Activated T-cell treated with anti-CD3 and anti-CD28 coated beads, Interleukin-2, amount 50 U/mL, for 24 hours (primary cell): ENCODE results near the gene TLL1.

ENCODE experiments used
- DNase-seq: peaks from one replicate; pipeline ENCODE4 v3.0.0-alpha.2; 2020
- H3K27ac Mint-ChIP-seq: 2 replicates; pipeline ENCODE4 v1.8.0; 2020; ENCODE audit warnings: mild to moderate bottlenecking, mixed read lengths
- H3K27me3 Mint-ChIP-seq: 2 replicates; pipeline ENCODE4 v1.8.0; 2020; ENCODE audit warnings: mixed read lengths
- H3K36me3 Mint-ChIP-seq: 2 replicates; pipeline ENCODE4 v1.8.0; 2020; ENCODE audit warnings: low read depth, mixed read lengths
- H3K4me1 Mint-ChIP-seq: 2 replicates; pipeline ENCODE4 v1.8.0; 2020; ENCODE audit warnings: low read depth, mixed read lengths
- H3K4me3 Mint-ChIP-seq: 2 replicates; pipeline ENCODE4 v1.8.0; 2020; ENCODE audit warnings: mild to moderate bottlenecking, moderate library complexity, mixed read lengths
- H3K9me3 Mint-ChIP-seq: 2 replicates; pipeline ENCODE4 v1.8.0; 2020; ENCODE audit warnings: mixed read lengths

Gene TLL1

DNA sequence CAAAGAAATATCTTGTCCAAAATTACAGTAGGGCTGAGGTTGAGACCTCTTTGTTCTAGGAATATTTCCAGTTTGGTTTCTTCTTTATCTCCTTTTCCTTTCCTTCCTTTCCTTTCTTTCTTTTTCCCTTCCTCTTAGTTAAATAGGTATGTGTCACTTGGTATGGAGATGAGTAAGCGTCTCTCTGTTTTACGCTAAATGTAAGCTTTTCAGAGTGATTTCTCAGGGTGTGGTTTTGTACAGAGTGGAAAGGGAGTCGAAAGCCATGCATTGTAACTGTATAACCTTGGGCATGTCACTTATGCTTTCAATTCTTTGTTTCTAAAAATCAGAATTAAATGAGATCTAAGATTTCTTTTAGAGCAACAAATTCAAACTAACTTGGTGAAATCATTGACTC is 54.8 kb downstream of the TLL1 start:
- H3K4me3 Mint-ChIP-seq: no peak overlapping the region
- no peaks in the 10 kb centered on the region for H3K4me1 Mint-ChIP-seq

GRCh38 chr4:165928601-165929000 is 55.6 kb downstream of the TLL1 start:
- no peak overlapping the region for H3K4me3 Mint-ChIP-seq

More for the DNA sequence above, 54.8 kb downstream of the TLL1 start:
- Mint-ChIP-seq H3K36me3 (no peaks in the 10 kb centered on the region), H3K27ac (no peak overlapping the region), H3K27me3 (no peaks in the 10 kb centered on the region), H3K9me3 (peaks cover 2% of the 10 kb centered on the region)
- no peak for DNase-seq

GRCh38 chr4:165929662-165930061 is 56.6 kb downstream of the TLL1 start:
- Mint-ChIP-seq H3K4me3 (no peak overlapping the region), H3K9me3 (peaks cover 3% of the 10 kb centered on the region), H3K27me3 (no peaks in the 10 kb centered on the region), H3K4me1 (no peaks in the 10 kb centered on the region), H3K27ac (no peak overlapping the region), H3K36me3 (no peaks in the 10 kb centered on the region)
- no peak for DNase-seq

More at GRCh38 chr4:165928601-165929000, 55.6 kb downstream of the TLL1 start:
- Mint-ChIP-seq H3K4me1 (no peaks in the 10 kb centered on the region), H3K36me3 (no peaks in the 10 kb centered on the region), H3K9me3 (peaks cover 2% of the 10 kb centered on the region), H3K27me3 (no peaks in the 10 kb centered on the region), H3K27ac (no peak overlapping the region)
- DNase-seq: no peak

- no peak for DNase-seq
- Mint-ChIP-seq H3K9me3 (peaks cover 3% of the 10 kb centered on the region), H3K36me3 (no peaks in the 10 kb centered on the region), H3K4me1 (no peaks in the 10 kb centered on the region), H3K27ac (no peak overlapping the region), H3K4me3 (no peak overlapping the region), H3K27me3 (no peaks in the 10 kb centered on the region)
Observed at GRCh38 chr4:165931741-165932140, 58.7 kb downstream of the TLL1 start.

GRCh38 chr4:165944900-165945299 is 71.9 kb downstream of the TLL1 start:
- Mint-ChIP-seq H3K9me3 (peaks cover 9% of the 10 kb centered on the region), H3K27me3 (no peaks in the 10 kb centered on the region), H3K4me1 (no peaks in the 10 kb centered on the region), H3K27ac (no peak overlapping the region), H3K36me3 (no peaks in the 10 kb centered on the region), H3K4me3 (no peak overlapping the region)
- no peak for DNase-seq

GRCh38 chr4:165945991-165946390 is 73.0 kb downstream of the TLL1 start:
- Mint-ChIP-seq H3K4me1 (no peaks in the 10 kb centered on the region), H3K27me3 (no peaks in the 10 kb centered on the region), H3K4me3 (no peak overlapping the region), H3K27ac (no peak overlapping the region), H3K36me3 (no peaks in the 10 kb centered on the region), H3K9me3 (peaks cover 9% of the 10 kb centered on the region)
- DNase-seq: no peak

GRCh38 chr4:165947019-165947418 is 74.0 kb downstream of the TLL1 start:
- Mint-ChIP-seq H3K27ac (no peak overlapping the region), H3K4me3 (no peak overlapping the region), H3K4me1 (no peaks in the 10 kb centered on the region), H3K27me3 (no peaks in the 10 kb centered on the region), H3K36me3 (no peaks in the 10 kb centered on the region), H3K9me3 (peaks cover 9% of the 10 kb centered on the region)
- DNase-seq: no peak

- Mint-ChIP-seq H3K27me3 (no peaks in the 10 kb centered on the region), H3K27ac (no peak overlapping the region), H3K9me3 (peaks cover 8% of the 10 kb centered on the region), H3K4me3 (no peak overlapping the region), H3K4me1 (no peaks in the 10 kb centered on the region), H3K36me3 (no peaks in the 10 kb centered on the region)
- DNase-seq: no peak
Observed at GRCh38 chr4:165953181-165953580, 80.1 kb downstream of the TLL1 start.

DNA sequence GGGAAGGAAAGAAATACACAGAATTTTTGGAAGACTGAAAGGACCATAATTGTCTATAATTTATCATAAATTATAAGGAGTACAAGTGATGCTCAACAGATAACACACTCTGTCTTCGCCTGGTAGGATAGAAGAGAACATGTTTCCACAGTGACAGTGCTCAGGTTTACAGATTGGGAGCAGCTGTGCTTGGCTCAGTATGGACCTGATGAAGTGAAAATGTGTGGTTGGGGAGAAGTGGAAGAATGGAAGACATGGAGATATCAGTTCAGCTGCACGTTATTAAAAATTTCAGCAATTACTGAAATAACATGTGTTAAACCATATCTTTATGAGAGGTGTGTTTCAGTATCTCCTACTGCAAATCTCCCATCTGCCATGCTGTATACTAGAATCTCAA is 90.6 kb downstream of the TLL1 start:
- no peaks in the 10 kb centered on the region for H3K27me3 Mint-ChIP-seq

GRCh38 chr4:165964591-165964990 is 91.6 kb downstream of the TLL1 start:
- Mint-ChIP-seq H3K4me3 (no peak overlapping the region), H3K36me3 (no peaks in the 10 kb centered on the region), H3K4me1 (no peaks in the 10 kb centered on the region), H3K9me3 (peaks cover 24% of the 10 kb centered on the region), H3K27ac (no peak overlapping the region), H3K27me3 (no peaks in the 10 kb centered on the region)
- DNase-seq: no peak

More for the DNA sequence above, 90.6 kb downstream of the TLL1 start:
- no peak for DNase-seq
- H3K36me3 Mint-ChIP-seq: no peaks in the 10 kb centered on the region
- peaks cover 27% of the 10 kb centered on the region for H3K9me3 Mint-ChIP-seq
- H3K27ac Mint-ChIP-seq: no peak overlapping the region
- no peaks in the 10 kb centered on the region for H3K4me1 Mint-ChIP-seq
- no peak overlapping the region for H3K4me3 Mint-ChIP-seq

DNA sequence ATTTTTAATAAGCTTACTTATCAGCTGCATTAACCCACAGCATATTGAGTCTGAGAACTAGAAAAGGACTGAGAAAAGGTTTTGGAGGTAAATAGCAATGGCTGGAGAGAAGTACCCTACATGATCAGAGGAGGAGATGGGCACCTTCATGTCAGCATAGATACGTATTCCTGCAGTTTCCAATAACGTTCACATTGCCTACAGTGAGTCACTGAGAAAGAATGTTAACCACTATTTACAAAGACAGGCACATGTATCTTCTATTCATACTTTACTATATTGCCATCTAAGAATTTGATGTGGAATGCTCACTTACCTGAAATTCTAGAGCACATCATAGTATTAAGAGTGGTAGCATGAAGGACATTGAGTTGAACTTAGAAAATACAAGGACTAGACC is 92.5 kb downstream of the TLL1 start:
- Mint-ChIP-seq H3K4me3 (no peak overlapping the region), H3K27ac (no peak overlapping the region), H3K4me1 (no peaks in the 10 kb centered on the region), H3K9me3 (peaks cover 24% of the 10 kb centered on the region), H3K36me3 (no peaks in the 10 kb centered on the region), H3K27me3 (no peaks in the 10 kb centered on the region)
- DNase-seq: no peak

GRCh38 chr4:165966833-165967232 is 93.8 kb downstream of the TLL1 start:
- no peaks in the 10 kb centered on the region for H3K4me1 Mint-ChIP-seq
- DNase-seq: no peak
- no peak overlapping the region for H3K4me3 Mint-ChIP-seq
- H3K27ac Mint-ChIP-seq: no peak overlapping the region
- H3K9me3 Mint-ChIP-seq: peaks cover 22% of the 10 kb centered on the region
- no peaks in the 10 kb centered on the region for H3K27me3 Mint-ChIP-seq
- H3K36me3 Mint-ChIP-seq: no peaks in the 10 kb centered on the region

DNA sequence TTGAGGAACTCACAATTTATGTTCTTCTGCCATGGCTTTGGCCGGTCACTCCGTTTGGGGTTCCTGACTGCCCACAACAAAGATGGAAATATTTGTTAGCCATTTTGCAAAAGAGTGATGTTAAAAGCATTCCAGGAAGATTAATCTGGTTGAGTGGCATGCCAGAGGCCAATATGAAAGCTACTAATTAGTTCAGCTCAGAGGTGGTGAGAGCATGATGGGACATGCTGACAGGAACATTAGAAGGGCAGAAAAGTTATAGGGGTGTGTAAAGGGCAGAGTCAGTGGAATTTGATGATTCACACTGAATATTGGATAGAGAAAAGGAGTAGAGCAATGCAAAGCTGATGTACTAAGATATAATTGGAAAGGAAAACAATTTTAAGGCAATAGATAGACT is 94.4 kb downstream of the TLL1 start:
- no peak for DNase-seq
- Mint-ChIP-seq H3K4me3 (no peak overlapping the region), H3K27me3 (no peaks in the 10 kb centered on the region), H3K9me3 (peaks cover 23% of the 10 kb centered on the region), H3K27ac (no peak overlapping the region), H3K4me1 (no peaks in the 10 kb centered on the region), H3K36me3 (no peaks in the 10 kb centered on the region)

DNA sequence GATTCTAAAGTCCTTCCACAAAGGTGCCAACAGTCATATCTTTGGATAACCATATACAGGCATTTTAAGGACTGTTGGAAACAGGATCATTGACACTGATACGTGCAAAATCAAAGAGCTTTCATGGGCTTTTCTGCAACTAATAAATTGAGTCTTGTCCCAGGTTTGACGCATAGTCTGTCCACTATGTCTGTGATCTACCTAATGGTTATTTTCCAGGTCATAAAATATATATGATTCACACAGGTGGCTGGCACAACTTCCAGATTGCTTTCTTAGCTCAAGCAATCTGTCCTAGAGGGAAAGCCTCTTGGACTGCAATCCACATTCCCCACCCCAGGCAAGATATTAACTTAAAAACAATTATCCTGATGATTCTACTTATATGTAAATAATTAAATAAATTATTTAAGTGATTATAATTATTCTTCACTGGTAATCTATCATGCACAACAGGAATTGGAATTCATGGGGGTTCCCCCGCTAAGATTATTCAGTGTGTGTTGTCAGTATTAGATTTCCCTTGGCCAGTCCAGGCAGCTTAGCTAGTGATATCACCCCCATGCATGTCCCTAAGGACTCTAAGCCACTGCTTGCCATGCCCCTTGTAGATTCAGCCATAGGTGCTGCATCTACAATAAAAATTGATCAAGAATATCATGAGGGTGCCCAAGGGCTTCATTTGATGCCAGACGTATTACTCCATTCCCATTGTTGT is 97.8 kb downstream of the TLL1 start:
- Mint-ChIP-seq H3K27me3 (no peaks in the 10 kb centered on the region), H3K36me3 (no peaks in the 10 kb centered on the region), H3K4me1 (no peaks in the 10 kb centered on the region), H3K9me3 (peaks cover 20% of the 10 kb centered on the region), H3K27ac (no peak overlapping the region), H3K4me3 (no peak overlapping the region)
- DNase-seq: no peak

GRCh38 chr4:165971446-165971845 is 98.4 kb downstream of the TLL1 start:
- Mint-ChIP-seq H3K27ac (no peak overlapping the region), H3K36me3 (no peaks in the 10 kb centered on the region), H3K4me1 (no peaks in the 10 kb centered on the region), H3K4me3 (no peak overlapping the region), H3K9me3 (peaks cover 17% of the 10 kb centered on the region), H3K27me3 (no peaks in the 10 kb centered on the region)
- no peak for DNase-seq

GRCh38 chr4:165971933-165972332 is 98.9 kb downstream of the TLL1 start:
- Mint-ChIP-seq H3K4me1 (no peaks in the 10 kb centered on the region), H3K36me3 (no peaks in the 10 kb centered on the region), H3K27ac (no peak overlapping the region), H3K4me3 (no peak overlapping the region), H3K27me3 (no peaks in the 10 kb centered on the region), H3K9me3 (peaks cover 14% of the 10 kb centered on the region)
- DNase-seq: no peak
